ENCODE results near the gene KSR1. TPM values are rescaled to one million over a fixed set of nuclear protein-coding genes. Genes with fewer than 3 reads are reported as not detected.

KSR1 gene
- total and polyA plus RNA-seq, 9 of the 15 experiments (the other 6 are each of a cell fraction or from before 2014, with no cell fraction given) = 1.4 to 51.7 (median 18.4) TPM

DNA sequence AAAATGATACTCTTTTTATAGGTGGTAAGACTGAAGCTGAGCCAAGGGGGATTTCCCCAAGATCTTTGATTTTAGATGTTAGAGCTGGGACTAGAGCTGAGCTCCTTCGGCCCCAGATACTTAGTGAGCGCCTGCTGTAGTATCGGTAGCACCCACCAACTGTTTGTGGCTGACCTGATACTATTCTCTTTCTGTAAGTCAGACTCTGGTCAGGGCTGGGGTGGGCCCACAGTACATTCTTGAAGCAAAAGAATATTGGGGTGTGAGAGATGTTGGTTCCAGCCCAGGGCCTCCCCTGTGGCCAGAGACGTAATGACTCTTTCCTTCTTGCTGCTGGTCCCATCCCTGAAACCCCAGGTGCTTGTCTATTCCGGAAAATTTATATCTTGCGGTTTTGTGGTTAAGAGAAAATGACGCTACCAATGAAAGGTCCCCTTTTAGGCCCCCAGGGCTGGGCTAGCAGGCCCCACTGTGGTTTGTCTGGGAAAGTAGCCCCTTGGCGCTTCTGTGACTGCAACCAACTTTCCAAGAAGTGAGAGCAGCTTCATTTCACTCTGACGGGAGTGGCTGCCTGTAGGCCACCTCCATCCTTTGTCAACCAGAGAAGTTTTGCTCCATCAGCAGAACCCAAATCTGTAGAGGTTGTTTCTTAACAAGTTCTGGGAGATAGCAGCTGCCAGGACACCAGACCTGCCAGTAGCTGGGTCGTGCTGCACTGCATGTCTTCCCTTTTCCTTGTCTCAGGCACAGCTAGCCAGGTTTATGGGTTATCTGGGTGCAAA is 88.3 kb downstream of the KSR1 start (continued):
- TF ChIP-seq, protein P1, sequence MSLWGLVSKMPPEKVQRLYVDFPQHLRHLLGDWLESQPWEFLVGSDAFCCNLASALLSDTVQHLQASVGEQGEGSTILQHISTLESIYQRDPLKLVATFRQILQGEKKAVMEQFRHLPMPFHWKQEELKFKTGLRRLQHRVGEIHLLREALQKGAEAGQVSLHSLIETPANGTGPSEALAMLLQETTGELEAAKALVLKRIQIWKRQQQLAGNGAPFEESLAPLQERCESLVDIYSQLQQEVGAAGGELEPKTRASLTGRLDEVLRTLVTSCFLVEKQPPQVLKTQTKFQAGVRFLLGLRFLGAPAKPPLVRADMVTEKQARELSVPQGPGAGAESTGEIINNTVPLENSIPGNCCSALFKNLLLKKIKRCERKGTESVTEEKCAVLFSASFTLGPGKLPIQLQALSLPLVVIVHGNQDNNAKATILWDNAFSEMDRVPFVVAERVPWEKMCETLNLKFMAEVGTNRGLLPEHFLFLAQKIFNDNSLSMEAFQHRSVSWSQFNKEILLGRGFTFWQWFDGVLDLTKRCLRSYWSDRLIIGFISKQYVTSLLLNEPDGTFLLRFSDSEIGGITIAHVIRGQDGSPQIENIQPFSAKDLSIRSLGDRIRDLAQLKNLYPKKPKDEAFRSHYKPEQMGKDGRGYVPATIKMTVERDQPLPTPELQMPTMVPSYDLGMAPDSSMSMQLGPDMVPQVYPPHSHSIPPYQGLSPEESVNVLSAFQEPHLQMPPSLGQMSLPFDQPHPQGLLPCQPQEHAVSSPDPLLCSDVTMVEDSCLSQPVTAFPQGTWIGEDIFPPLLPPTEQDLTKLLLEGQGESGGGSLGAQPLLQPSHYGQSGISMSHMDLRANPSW (CRISPR knock-in tag; IDR thresholded peaks at IDR 0.05) = no peak
- TF ChIP-seq ZFP36 (IDR thresholded peaks at IDR 0.05; ENCODE audit: low read depth, low read length, partially characterized antibody) (peak; percentile 9), FOXA3 (CRISPR knock-in tag; conservative IDR thresholded peaks at IDR 0.05 in 1 of 2, IDR thresholded peaks at IDR 0.05 in 1 of 2) (no peak), ELF2 (CRISPR knock-in tag; IDR thresholded peaks at IDR 0.05) (no peak), SMARCB1 (IDR thresholded peaks at IDR 0.05; ENCODE audit: insufficient read length, low read depth) (no peak), SIN3A (IDR thresholded peaks at IDR 0.05; ENCODE audit: borderline replicate concordance in 2 of 2, control insufficient read depth in 1 of 2, low read depth in 2 of 2, low read length in 2 of 2) (no peak), TCF7 (IDR thresholded peaks at IDR 0.05; ENCODE audit: borderline replicate concordance) (no peak), ZZZ3 (IDR thresholded peaks at IDR 0.05) (no peak), TAF7 (tag; IDR thresholded peaks at IDR 0.05) (no peak), NEUROD1 (IDR thresholded peaks at IDR 0.05; ENCODE audit: borderline replicate concordance, low read depth, low read length, partially characterized antibody) (no peak), SMAD1 (IDR thresholded peaks at IDR 0.05; ENCODE audit: low read depth, low read length, partially characterized antibody) (no peak), FOS (IDR thresholded peaks at IDR 0.05; ENCODE audit: extremely low read depth, insufficient read length) (no peak), MTF1 (CRISPR knock-in tag; IDR thresholded peaks at IDR 0.05; ENCODE audit: borderline replicate concordance) (no peak), ZNF121 (CRISPR knock-in tag; conservative IDR thresholded peaks at IDR 0.05) (no peak), CXXC5 (CRISPR knock-in tag; IDR thresholded peaks at IDR 0.05) (peak; percentile 72), ELF1 (tag; IDR thresholded peaks at IDR 0.05) (no peak), RUNX1 (IDR thresholded peaks at IDR 0.05; ENCODE audit: low read depth) (peak; percentile 87), PHF21A (IDR thresholded peaks at IDR 0.05; ENCODE audit: borderline replicate concordance, low read depth) (no peak), MTA1 (IDR thresholded peaks at IDR 0.05; ENCODE audit: borderline replicate concordance) (peak; percentile 66; the same call in 1 of the 2 replicates), ZNF41 (CRISPR knock-in tag; conservative IDR thresholded peaks at IDR 0.05) (no peak), RHOXF2B (CRISPR knock-in tag; conservative IDR thresholded peaks at IDR 0.05) (no peak), ZNF3 (CRISPR knock-in tag; IDR thresholded peaks at IDR 0.05) (no peak), RBM34 (IDR thresholded peaks at IDR 0.05; ENCODE audit: borderline replicate concordance, insufficient read depth, low read length) (no peak)
- TF ChIP-seq, protein P2, sequence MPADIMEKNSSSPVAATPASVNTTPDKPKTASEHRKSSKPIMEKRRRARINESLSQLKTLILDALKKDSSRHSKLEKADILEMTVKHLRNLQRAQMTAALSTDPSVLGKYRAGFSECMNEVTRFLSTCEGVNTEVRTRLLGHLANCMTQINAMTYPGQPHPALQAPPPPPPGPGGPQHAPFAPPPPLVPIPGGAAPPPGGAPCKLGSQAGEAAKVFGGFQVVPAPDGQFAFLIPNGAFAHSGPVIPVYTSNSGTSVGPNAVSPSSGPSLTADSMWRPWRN (IDR thresholded peaks at IDR 0.05; ENCODE audit: low read depth) = peak; percentile 84
- TF ChIP-seq, protein P3, sequence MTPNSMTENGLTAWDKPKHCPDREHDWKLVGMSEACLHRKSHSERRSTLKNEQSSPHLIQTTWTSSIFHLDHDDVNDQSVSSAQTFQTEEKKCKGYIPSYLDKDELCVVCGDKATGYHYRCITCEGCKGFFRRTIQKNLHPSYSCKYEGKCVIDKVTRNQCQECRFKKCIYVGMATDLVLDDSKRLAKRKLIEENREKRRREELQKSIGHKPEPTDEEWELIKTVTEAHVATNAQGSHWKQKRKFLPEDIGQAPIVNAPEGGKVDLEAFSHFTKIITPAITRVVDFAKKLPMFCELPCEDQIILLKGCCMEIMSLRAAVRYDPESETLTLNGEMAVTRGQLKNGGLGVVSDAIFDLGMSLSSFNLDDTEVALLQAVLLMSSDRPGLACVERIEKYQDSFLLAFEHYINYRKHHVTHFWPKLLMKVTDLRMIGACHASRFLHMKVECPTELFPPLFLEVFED (CRISPR knock-in tag; conservative IDR thresholded peaks at IDR 0.05) = no peak
